ENCODE measurements around the gene RTEL1.

DNA sequence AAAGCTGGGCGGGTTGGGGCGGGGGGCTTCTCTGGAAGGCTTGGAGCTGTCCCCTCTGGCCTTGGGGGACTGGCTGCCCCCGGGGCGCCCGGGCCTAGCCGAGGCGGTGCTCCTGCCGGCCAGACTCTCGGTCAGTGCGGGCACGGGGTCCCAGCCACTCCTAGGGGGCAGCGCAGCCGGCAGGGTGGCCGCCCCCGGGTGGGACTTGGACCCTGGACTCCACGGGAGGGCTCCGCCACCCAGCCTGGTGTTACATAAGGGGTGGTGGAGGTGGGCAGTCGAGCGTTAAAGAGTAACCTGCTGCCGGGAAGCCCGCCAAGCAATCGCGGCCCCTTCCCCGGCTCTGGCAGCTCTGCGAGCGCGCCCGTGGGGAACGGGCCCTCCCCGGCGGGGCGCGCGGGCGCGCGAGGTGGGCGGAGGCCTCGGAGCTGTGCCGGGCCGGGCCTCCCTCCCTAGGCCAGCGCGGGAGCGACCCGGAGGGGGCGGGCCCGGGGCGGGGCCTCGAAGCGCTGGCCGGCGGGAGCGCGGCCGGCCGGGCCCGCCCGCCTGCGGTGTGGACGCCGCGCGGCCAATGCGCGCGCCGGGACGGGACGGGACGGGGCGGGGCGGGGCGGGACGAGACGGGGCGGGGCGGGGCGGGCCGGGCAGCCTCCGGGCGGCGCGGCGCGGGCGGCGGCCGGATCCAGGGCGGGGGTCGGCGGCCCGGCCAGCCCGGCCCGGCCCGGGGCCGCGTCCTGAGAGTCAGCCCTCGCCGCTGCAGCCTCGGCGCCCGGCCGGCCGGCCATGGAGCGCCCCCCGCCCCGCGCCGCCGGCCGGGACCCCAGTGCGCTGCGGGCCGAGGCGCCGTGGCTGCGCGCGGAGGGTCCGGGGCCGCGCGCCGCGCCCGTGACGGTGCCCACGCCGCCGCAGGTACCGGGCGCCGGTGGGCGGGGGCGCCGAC is 81.3 kb downstream of the RTEL1 start, which contains the start of gene SLC2A4RG:
- TF ChIP-seq, protein P1, sequence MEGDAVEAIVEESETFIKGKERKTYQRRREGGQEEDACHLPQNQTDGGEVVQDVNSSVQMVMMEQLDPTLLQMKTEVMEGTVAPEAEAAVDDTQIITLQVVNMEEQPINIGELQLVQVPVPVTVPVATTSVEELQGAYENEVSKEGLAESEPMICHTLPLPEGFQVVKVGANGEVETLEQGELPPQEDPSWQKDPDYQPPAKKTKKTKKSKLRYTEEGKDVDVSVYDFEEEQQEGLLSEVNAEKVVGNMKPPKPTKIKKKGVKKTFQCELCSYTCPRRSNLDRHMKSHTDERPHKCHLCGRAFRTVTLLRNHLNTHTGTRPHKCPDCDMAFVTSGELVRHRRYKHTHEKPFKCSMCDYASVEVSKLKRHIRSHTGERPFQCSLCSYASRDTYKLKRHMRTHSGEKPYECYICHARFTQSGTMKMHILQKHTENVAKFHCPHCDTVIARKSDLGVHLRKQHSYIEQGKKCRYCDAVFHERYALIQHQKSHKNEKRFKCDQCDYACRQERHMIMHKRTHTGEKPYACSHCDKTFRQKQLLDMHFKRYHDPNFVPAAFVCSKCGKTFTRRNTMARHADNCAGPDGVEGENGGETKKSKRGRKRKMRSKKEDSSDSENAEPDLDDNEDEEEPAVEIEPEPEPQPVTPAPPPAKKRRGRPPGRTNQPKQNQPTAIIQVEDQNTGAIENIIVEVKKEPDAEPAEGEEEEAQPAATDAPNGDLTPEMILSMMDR (IDR thresholded peaks at IDR 0.05 in 8 of 11, conservative IDR thresholded peaks at IDR 0.05 in 3 of 11) = no peak
- TF ChIP-seq POLR2AphosphoS5 (IDR thresholded peaks at IDR 0.05) = peak in 2 of 3 donors; percentile 36 to 57
